HUES6 (cell line): ENCODE data around the gene PIM3.

Source experiments
- H3K27ac ChIP-seq: 2 replicates; pipeline ENCODE4 v1.7.0; 2013; ENCODE audit warnings: low read depth, mild to moderate bottlenecking, low read length, inconsistent platforms
- H3K27me3 ChIP-seq: 2 replicates; pipeline ENCODE4 v1.6.1; 2013; ENCODE audit warnings: low read length; ENCODE audit not compliant: control insufficient read depth, insufficient read depth
- H3K36me3 ChIP-seq: 2 replicates; pipeline ENCODE4 v1.6.1; 2013; ENCODE audit warnings: low read length; ENCODE audit not compliant: control insufficient read depth, insufficient read depth
- H3K4me1 ChIP-seq: 2 replicates; pipeline ENCODE4 v1.6.1; 2013; ENCODE audit warnings: low read length; ENCODE audit not compliant: control insufficient read depth, insufficient read depth
- H3K4me3 ChIP-seq: 2 replicates; pipeline ENCODE4 v1.5.1; 2013; ENCODE audit warnings: low read depth, low read length
- H3K9ac ChIP-seq: one replicate; pipeline ENCODE4 v1.6.1; 2013; ENCODE audit warnings: mild to moderate bottlenecking, low read length
- H3K9me3 ChIP-seq: 2 replicates; pipeline ENCODE4 v1.6.1; 2013; ENCODE audit warnings: low read depth, low read length; ENCODE audit not compliant: control insufficient read depth, insufficient read depth

The PIM3 gene

GRCh38 chr22:49958366-49958921 is 2.1 kb upstream of the PIM3 start:
- no peaks in the 10 kb centered on the region for H3K9me3 ChIP-seq
- H3K36me3 ChIP-seq: peaks cover 14% of the 10 kb centered on the region
- H3K27ac ChIP-seq: no peak overlapping the region
- H3K27me3 ChIP-seq: no peaks in the 10 kb centered on the region; the same call in 1 of the 2 replicates
- peaks cover 21% of the 10 kb centered on the region for H3K4me1 ChIP-seq
- no peak overlapping the region for H3K9ac ChIP-seq
- no peak overlapping the region for H3K4me3 ChIP-seq

GRCh38 chr22:49958931-49959781 is 1.4 kb upstream of the PIM3 start:
- H3K4me1 ChIP-seq: peaks cover 21% of the 10 kb centered on the region
- no peaks in the 10 kb centered on the region; the same call in 1 of the 2 replicates for H3K27me3 ChIP-seq
- peak overlapping the region; percentile 58 for H3K9ac ChIP-seq
- no peaks in the 10 kb centered on the region for H3K9me3 ChIP-seq
- H3K27ac ChIP-seq: no peak overlapping the region
- H3K36me3 ChIP-seq: peaks cover 21% of the 10 kb centered on the region
- H3K4me3 ChIP-seq: peak overlapping the region; percentile 90

- Histone ChIP-seq H3K27ac (peak overlapping the region; percentile 48; the same call in 1 of the 2 replicates), H3K4me1 (peaks cover 21% of the 10 kb centered on the region), H3K4me3 (peak overlapping the region; percentile 90), H3K9me3 (no peaks in the 10 kb centered on the region), H3K9ac (peak overlapping the region; percentile 58), H3K36me3 (peaks cover 22% of the 10 kb centered on the region), H3K27me3 (no peaks in the 10 kb centered on the region; the same call in 1 of the 2 replicates)
Observed at GRCh38 chr22:49959782-49960158, 802 bp upstream of the PIM3 start.

- H3K4me1 ChIP-seq: peaks cover 21% of the 10 kb centered on the region
Observed at GRCh38 chr22:49961005-49961600, 531 bp downstream of the PIM3 start.

GRCh38 chr22:49961601-49962011 is 1.0 kb downstream of the PIM3 start:
- Histone ChIP-seq H3K4me3 (peak overlapping the region; percentile 90), H3K27me3 (no peaks in the 10 kb centered on the region; the same call in 1 of the 2 replicates), H3K9me3 (no peaks in the 10 kb centered on the region), H3K9ac (peak overlapping the region; percentile 84), H3K4me1 (peaks cover 25% of the 10 kb centered on the region), H3K27ac (no peak overlapping the region; the same call in 1 of the 2 replicates), H3K36me3 (peaks cover 22% of the 10 kb centered on the region)

More at GRCh38 chr22:49961005-49961600, 531 bp downstream of the PIM3 start:
- H3K36me3 ChIP-seq: peaks cover 22% of the 10 kb centered on the region
- no peaks in the 10 kb centered on the region for H3K9me3 ChIP-seq
- peak overlapping the region; percentile 90 for H3K4me3 ChIP-seq
- no peak overlapping the region; the same call in 1 of the 2 replicates for H3K27ac ChIP-seq
- no peaks in the 10 kb centered on the region; the same call in 1 of the 2 replicates for H3K27me3 ChIP-seq
- H3K9ac ChIP-seq: peak overlapping the region; percentile 86

GRCh38 chr22:49962012-49962750 is 1.6 kb downstream of the PIM3 start:
- H3K9me3 ChIP-seq: no peaks in the 10 kb centered on the region
- H3K27ac ChIP-seq: peak overlapping the region; percentile 85
- peaks cover 22% of the 10 kb centered on the region for H3K36me3 ChIP-seq
- H3K27me3 ChIP-seq: no peaks in the 10 kb centered on the region; the same call in 1 of the 2 replicates
- H3K4me1 ChIP-seq: peaks cover 26% of the 10 kb centered on the region
- H3K9ac ChIP-seq: peak overlapping the region; percentile 84
- H3K4me3 ChIP-seq: peak overlapping the region; percentile 90

GRCh38 chr22:49962751-49963646 is 2.4 kb downstream of the PIM3 start:
- Histone ChIP-seq H3K36me3 (peaks cover 22% of the 10 kb centered on the region), H3K4me1 (peaks cover 26% of the 10 kb centered on the region), H3K9ac (peak overlapping the region; percentile 75), H3K4me3 (peak overlapping the region; percentile 90), H3K9me3 (no peaks in the 10 kb centered on the region), H3K27ac (peak overlapping the region; percentile 85), H3K27me3 (no peaks in the 10 kb centered on the region; the same call in 1 of the 2 replicates)

GRCh38 chr22:49963647-49964026 is 3.1 kb downstream of the PIM3 start:
- H3K27me3 ChIP-seq: no peaks in the 10 kb centered on the region; the same call in 1 of the 2 replicates
- no peak overlapping the region for H3K9ac ChIP-seq
- peaks cover 26% of the 10 kb centered on the region for H3K4me1 ChIP-seq
- peaks cover 22% of the 10 kb centered on the region for H3K36me3 ChIP-seq
- H3K27ac ChIP-seq: 0 out of 2 replicates have a peak overlapping the region, but pooled peaks have one; percentile 5
- H3K9me3 ChIP-seq: no peaks in the 10 kb centered on the region
- H3K4me3 ChIP-seq: no peak overlapping the region

- H3K4me3 ChIP-seq: no peak overlapping the region
- no peaks in the 10 kb centered on the region; the same call in 1 of the 2 replicates for H3K27me3 ChIP-seq
- H3K27ac ChIP-seq: no peak overlapping the region
- no peaks in the 10 kb centered on the region for H3K9me3 ChIP-seq
- no peak overlapping the region for H3K9ac ChIP-seq
- peaks cover 20% of the 10 kb centered on the region for H3K4me1 ChIP-seq
- peaks cover 22% of the 10 kb centered on the region for H3K36me3 ChIP-seq
Observed at GRCh38 chr22:49964136-49965090, 3.8 kb downstream of the PIM3 start.
